BLaER1 (cell line): ENCODE measurements around the gene VIPR2.
"Not testable (repeated sequence)": the region's sequence is repeated elsewhere in the genome, so short reads cannot be mapped to it uniquely, and the experiment has no call there.

ENCODE experiments used
- H3K27ac ChIP-seq: shearing (Covaris generic); formaldehyde crosslinking; 2 replicates; pipeline ENCODE4 v1.8.1; 2022
- H3K27me3 ChIP-seq: shearing (Covaris generic); formaldehyde crosslinking; 2 replicates; pipeline ENCODE4 v1.8.1; 2022
- H3K36me3 ChIP-seq: shearing (Covaris generic); formaldehyde crosslinking; 2 replicates; pipeline ENCODE4 v1.8.1; 2022
- H3K4me1 ChIP-seq: shearing (Covaris generic); formaldehyde crosslinking; 2 replicates; pipeline ENCODE4 v1.8.1; 2022
- H3K4me2 ChIP-seq: shearing (Covaris generic); formaldehyde crosslinking; 2 replicates; pipeline ENCODE4 v1.8.1; 2022
- H3K4me3 ChIP-seq: shearing (Covaris generic); formaldehyde crosslinking; 2 replicates; pipeline ENCODE4 v1.8.1; 2022
- H3K9ac ChIP-seq: shearing (Covaris generic); formaldehyde crosslinking; 2 replicates; pipeline ENCODE4 v1.8.1; 2022
- H3K9me3 ChIP-seq: shearing (Covaris generic); formaldehyde crosslinking; 2 replicates; pipeline ENCODE4 v1.8.1; 2022
- H4K20me1 ChIP-seq: shearing (Covaris generic); formaldehyde crosslinking; 2 replicates; pipeline ENCODE4 v1.8.1; 2022
- Cebpa-rat ChIP-seq: shearing (Covaris generic); IDR thresholded peaks from 2 replicates; pipeline ENCODE4 v1.8.1; 2022

The VIPR2 gene, protein sequence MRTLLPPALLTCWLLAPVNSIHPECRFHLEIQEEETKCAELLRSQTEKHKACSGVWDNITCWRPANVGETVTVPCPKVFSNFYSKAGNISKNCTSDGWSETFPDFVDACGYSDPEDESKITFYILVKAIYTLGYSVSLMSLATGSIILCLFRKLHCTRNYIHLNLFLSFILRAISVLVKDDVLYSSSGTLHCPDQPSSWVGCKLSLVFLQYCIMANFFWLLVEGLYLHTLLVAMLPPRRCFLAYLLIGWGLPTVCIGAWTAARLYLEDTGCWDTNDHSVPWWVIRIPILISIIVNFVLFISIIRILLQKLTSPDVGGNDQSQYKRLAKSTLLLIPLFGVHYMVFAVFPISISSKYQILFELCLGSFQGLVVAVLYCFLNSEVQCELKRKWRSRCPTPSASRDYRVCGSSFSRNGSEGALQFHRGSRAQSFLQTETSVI

DNA sequence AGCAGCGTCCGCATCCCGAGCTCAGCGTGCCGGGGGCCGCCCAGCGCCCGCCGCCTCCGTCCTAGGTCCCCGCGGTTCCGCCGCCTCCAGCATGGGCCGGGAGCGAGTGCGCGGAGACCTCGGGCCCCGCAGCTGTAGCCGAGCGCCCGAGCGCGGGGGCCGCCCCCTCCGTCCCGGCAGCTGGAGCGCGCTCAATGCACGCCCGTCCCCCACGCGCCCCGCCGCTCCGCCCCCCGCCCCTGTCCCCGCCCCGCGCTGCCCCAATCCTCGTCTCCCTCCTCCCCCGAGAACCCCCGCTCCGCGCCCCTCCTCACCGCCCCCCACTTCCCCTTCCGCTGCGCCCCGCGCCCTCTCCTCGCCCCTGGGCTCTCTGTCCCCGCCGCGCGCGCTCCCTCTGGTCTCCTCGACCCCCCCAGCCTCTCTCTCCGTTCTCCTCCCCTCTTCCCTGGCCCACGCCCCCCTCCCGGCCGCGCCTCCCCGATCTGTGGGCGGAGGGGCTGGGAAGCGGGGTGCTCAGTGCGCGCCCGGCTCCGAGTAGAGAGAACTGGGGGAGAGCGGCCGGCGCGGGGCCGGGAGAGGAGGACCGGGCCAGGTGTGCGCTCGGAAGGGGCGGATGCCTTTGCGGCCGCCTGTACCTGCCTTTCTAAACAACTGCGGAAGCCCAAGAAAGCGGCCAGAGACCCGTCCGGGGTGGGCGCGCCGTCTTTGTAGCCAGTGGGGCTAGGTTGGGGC lies at the start of gene VIPR2:
Gene VIPR2 (minus strand): TSS at position 110 of the 732 bp plus-strand sequence. CDS start 96 bp downstream, at position 14.
- Histone ChIP-seq H3K4me2 (peak within 1 kb of the TSS; percentile 93), H3K27me3 (peaks cover 65% of the 10 kb centered on the region), H3K27ac (no peak within 1 kb of the TSS), H3K9ac (no peak within 1 kb of the TSS), H3K9me3 (peaks cover 10% of the 10 kb centered on the region), H3K4me3 (peak within 1 kb of the TSS; percentile 67), H3K4me1 (peaks cover 21% of the 10 kb centered on the region), H4K20me1 (peaks cover 33% of the 10 kb centered on the region), H3K36me3 (no peaks in the 10 kb centered on the region)
- TF ChIP-seq Cebpa-rat, result no peak

DNA sequence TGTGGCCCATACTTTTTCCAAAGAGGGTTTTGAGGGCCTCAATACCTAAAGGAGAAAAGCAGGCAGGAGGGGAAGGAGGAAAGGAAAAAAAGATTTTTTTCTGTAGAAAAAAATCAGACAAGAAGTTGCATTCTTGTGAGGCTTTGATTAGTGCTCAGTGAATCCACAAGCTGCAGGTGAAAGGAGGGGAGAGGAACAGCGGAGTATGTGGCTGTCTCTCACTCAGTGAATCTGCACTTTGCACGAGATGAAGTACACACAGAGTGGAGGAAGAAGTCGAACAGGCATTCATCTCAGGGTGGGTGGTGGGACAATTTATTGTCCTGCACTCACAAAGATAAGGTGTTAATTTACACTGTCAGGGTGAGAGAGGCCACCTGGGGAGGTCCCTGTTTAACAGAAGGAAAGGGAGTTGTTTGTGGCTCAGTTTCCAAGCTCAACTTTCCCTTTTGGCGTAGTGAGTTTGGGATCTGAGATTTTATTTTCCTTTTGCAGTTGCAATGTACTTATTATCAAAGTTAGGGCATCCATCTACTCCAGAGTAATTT lies 49.0 kb upstream of the VIPR2 start:
- no peak overlapping the region for H3K4me3 ChIP-seq
- peak overlapping the region; percentile 77 for H3K4me2 ChIP-seq
- H3K27me3 ChIP-seq, result no peaks in the 10 kb centered on the region
- no peaks in the 10 kb centered on the region for H3K36me3 ChIP-seq
- H3K9ac ChIP-seq, result no peak overlapping the region; the same call in 1 of the 2 replicates
- no peaks in the 10 kb centered on the region for H4K20me1 ChIP-seq
- peaks cover 86% of the 10 kb centered on the region for H3K4me1 ChIP-seq
- no peaks in the 10 kb centered on the region; the same call in 1 of the 2 replicates for H3K9me3 ChIP-seq
- H3K27ac ChIP-seq, result no peak overlapping the region
- TF ChIP-seq Cebpa-rat, result no peak

DNA sequence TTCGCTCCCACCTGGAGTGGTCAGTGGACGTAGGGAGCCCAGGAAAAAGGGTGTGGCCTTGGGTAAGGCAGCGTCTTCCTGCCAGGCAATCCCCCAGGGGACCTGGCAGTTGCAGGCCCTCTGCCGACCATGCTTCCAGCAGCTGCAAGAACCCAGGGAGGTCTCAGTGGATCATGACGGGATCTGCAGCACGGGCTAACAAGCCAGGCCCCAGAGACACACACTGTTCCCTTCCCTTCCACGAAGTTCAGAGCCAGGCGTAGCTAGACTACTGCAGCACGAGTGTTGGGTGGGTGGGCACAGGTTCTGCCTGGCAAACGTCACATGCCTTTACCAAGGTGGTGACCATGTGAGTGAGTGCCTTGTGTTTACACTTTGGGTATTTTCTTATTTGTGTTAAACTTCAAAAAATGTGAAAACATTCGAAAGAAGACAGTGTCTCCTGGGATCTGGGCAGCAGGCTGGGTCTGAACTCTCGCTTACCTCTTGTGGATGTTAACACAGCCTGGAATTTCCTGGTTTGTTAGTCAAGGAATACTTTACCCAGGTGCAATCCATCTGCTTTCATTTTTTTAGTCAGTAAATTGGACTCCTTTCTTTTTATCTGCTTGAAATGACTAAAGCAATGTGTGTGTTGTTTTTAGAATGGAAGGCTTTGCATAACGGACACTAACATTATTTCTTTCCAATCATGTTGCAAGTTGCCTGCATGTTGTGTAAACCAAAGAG lies 48.2 kb upstream of the VIPR2 start:
- peak overlapping the region; percentile 77 for H3K4me2 ChIP-seq
- H3K27me3 ChIP-seq, result no peaks in the 10 kb centered on the region
- H3K27ac ChIP-seq, result 0 out of 2 replicates have a peak overlapping the region, but pooled peaks have one; percentile 34
- H4K20me1 ChIP-seq, result no peaks in the 10 kb centered on the region
- no peak overlapping the region for H3K4me3 ChIP-seq
- H3K9me3 ChIP-seq, result peaks cover 6% of the 10 kb centered on the region; the same call in 1 of the 2 replicates
- no peak for TF ChIP-seq Cebpa-rat
- peaks cover 79% of the 10 kb centered on the region for H3K4me1 ChIP-seq
- no peaks in the 10 kb centered on the region for H3K36me3 ChIP-seq
- H3K9ac ChIP-seq, result no peak overlapping the region

DNA sequence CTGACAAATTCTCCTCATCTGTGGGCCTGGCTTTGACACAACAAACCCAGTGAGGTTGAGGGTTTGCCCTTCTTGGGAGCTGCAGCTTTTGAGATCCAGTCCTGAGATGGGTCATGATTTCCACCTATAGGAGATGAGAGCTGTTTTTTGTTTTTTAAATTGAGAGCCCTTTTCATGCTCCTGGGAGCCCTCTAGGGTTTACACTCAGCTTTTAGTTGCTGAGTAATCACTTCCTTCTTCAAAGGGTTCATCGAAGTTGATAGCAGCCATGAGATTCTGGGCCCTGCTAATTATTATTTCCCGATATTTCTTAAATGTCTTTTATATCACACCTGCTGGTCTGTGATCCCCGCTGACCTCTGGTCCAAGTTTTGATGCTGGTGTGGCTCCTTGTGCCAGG lies 47.3 kb upstream of the VIPR2 start:
- Histone ChIP-seq H3K4me3 (no peak overlapping the region), H4K20me1 (no peaks in the 10 kb centered on the region), H3K4me2 (peak overlapping the region; percentile 77), H3K27ac (peak overlapping the region; percentile 62), H3K9me3 (peaks cover 11% of the 10 kb centered on the region), H3K9ac (no peak overlapping the region), H3K36me3 (no peaks in the 10 kb centered on the region), H3K4me1 (peaks cover 70% of the 10 kb centered on the region), H3K27me3 (no peaks in the 10 kb centered on the region)
- TF ChIP-seq Cebpa-rat, result no peak

DNA sequence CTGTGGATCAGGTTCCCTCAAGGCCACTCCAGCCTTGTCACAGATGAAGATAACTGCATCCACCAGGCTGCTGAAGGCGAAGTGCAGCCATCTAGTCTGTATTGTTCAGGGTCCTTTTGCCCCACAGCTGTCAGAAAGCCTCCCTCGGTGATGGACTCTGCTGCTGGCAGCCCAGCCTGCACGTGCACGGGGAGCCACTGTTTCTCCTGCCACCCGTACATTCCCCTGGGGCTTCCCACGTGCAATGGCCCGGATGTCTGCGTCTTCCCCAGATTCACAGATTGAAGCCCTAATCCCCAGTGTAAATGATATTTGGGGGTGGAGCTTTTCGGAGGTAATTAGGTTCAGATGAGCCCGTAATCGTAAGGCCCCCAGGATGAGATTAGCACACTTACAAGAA lies 46.6 kb upstream of the VIPR2 start:
- no peak for TF ChIP-seq Cebpa-rat
- no peaks in the 10 kb centered on the region for H4K20me1 ChIP-seq
- H3K9ac ChIP-seq, result peak overlapping the region; percentile 23; the same call in 1 of the 2 replicates
- H3K4me2 ChIP-seq, result peak overlapping the region; percentile 77
- H3K9me3 ChIP-seq, result peaks cover 19% of the 10 kb centered on the region
- H3K36me3 ChIP-seq, result no peaks in the 10 kb centered on the region
- no peaks in the 10 kb centered on the region for H3K27me3 ChIP-seq
- H3K4me1 ChIP-seq, result peaks cover 62% of the 10 kb centered on the region
- peak overlapping the region; percentile 23; the same call in 1 of the 2 replicates for H3K4me3 ChIP-seq
- peak overlapping the region; percentile 62 for H3K27ac ChIP-seq

DNA sequence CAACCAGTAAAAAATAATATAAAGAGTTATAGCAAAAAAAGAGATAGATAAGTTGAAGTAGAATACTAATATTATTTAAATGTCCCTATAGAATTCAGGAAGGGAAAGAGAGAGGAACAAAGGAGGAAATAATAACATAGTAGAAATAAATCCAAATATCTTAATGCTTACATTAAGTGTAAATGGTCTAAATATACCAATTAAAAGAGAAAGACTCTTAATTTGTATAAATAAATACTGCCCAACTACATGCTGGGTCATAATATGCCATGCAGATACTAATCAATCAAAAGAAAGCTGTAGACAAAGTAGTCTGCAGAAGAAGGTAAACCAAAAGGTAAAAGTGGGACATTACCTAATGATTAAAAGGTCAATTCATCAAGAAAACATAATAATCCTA lies 43.3 kb upstream of the VIPR2 start:
- Histone ChIP-seq H3K36me3 (no peaks in the 10 kb centered on the region), H3K4me1 (peaks cover 31% of the 10 kb centered on the region), H3K9me3 (peaks cover 47% of the 10 kb centered on the region), H3K4me2 (no peak overlapping the region), H4K20me1 (no peaks in the 10 kb centered on the region), H3K27ac (no peak overlapping the region), H3K9ac (no peak overlapping the region), H3K27me3 (no peaks in the 10 kb centered on the region), H3K4me3 (no peak overlapping the region)
- no peak for TF ChIP-seq Cebpa-rat

DNA sequence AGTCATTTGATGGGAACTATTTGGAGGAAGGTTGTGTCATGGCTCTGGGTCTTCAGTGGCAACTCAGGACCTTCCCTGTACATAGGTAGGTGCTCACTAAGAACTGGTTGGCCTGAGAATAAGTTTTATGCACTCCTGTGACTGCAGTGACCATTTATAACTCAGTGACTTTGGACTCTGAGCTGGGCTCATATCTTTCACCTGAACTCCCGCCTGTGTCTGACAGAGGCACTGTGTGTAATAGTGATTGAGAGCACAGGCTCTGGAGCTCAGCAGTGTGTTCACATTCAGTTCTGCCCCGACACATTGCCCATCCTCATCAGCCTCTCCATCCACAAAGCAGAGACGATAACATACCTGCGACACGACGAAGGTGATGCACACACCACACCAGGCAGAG lies 34.6 kb upstream of the VIPR2 start:
- no peaks in the 10 kb centered on the region for H3K27me3 ChIP-seq
- H3K4me2 ChIP-seq, result no peak overlapping the region
- peaks cover 11% of the 10 kb centered on the region; the same call in 1 of the 2 replicates for H3K4me1 ChIP-seq
- no peak overlapping the region for H3K27ac ChIP-seq
- no peak overlapping the region for H3K4me3 ChIP-seq
- no peaks in the 10 kb centered on the region for H3K36me3 ChIP-seq
- no peaks in the 10 kb centered on the region for H4K20me1 ChIP-seq
- no peak overlapping the region for H3K9ac ChIP-seq
- H3K9me3 ChIP-seq, result peaks cover 88% of the 10 kb centered on the region
- TF ChIP-seq Cebpa-rat, result no peak

DNA sequence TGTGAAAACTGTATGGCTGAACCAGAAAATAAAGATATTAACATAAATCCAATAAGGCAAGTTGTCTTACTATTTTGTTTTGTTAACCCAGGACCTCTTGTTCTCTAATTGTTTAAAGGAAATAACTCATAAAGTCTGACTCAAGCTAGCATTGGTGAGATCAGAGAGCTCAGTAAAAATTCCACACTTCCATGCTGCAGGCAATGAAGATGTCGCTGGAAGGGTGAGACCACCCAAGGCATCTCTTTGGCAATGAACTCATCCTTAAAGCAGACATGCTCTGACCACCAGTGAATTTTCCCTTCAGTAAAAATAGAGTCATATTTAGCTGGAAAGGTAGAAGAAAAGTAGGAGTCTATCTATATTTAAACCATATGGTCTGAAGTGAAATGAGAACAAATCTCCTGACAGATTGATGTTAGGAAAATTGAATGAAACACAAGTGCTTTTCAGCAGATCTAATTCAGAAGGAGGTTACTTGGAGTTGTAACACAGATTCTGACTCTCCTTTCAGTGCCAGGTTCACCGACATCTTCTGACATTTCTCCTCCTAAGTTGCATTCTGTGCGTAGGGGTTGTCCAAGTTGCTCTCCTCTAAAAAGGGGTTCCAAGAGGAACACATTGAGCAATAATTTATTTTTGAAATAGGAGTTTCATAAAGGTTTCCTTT lies 32.8 kb upstream of the VIPR2 start:
- no peak overlapping the region for H3K27ac ChIP-seq
- no peak overlapping the region for H3K9ac ChIP-seq
- H3K4me1 ChIP-seq, result peaks cover 11% of the 10 kb centered on the region; the same call in 1 of the 2 replicates
- no peak overlapping the region for H3K4me3 ChIP-seq
- TF ChIP-seq Cebpa-rat, result no peak
- no peaks in the 10 kb centered on the region for H4K20me1 ChIP-seq
- H3K9me3 ChIP-seq, result peaks cover 94% of the 10 kb centered on the region
- H3K36me3 ChIP-seq, result no peaks in the 10 kb centered on the region
- no peak overlapping the region for H3K4me2 ChIP-seq
- no peaks in the 10 kb centered on the region for H3K27me3 ChIP-seq

DNA sequence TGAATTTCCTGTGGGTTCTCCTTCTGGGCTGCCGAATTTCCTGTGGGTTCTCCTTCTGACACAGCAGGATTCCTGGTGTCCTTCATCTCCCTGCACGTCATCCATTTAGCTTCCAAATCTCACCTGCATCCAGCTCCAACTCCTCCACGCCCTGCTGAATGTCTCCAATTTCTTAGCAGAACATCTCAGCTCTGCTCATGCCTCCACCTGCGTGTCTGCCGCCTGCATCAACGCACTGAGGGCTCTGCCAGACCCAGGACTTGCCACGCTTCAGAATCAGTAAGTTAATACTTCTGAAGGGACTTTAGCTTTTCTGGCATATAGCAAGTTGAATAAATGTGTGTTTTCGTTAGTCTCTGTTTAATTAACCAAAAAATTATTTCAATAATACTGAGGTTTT lies 31.1 kb upstream of the VIPR2 start:
- Histone ChIP-seq H3K9ac (no peak overlapping the region), H4K20me1 (no peaks in the 10 kb centered on the region), H3K27ac (peak overlapping the region; percentile 71), H3K4me2 (no peak overlapping the region), H3K27me3 (no peaks in the 10 kb centered on the region), H3K36me3 (no peaks in the 10 kb centered on the region), H3K4me3 (no peak overlapping the region), H3K9me3 (peaks cover 91% of the 10 kb centered on the region), H3K4me1 (peaks cover 11% of the 10 kb centered on the region; the same call in 1 of the 2 replicates)
- TF ChIP-seq Cebpa-rat, result no peak

DNA sequence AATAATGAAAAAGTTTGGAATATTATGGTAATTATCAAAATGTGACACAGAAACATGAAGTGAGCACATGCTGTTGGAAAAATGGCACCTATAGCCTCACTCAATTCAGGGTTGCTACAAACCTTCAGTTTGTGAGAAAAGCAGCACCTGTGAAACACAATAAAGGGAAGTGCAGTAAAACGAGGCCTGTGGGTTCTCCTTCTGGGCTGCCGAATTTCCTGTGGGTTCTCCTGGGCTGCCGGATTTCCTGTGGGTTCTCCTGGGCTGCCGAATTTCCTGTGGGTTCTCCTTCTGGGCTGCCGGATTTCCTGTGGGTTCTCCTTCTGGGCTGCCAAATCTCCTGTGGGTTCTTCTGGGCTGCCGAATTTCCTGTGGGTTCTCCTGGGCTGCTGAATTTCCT lies 30.4 kb upstream of the VIPR2 start:
- H3K9ac ChIP-seq, H4K20me1 ChIP-seq, H3K4me3 ChIP-seq, H3K36me3 ChIP-seq, H3K4me2 ChIP-seq, H3K27me3 ChIP-seq: not testable (repeated sequence)
- H3K9me3 ChIP-seq, result peaks cover 91% of the 10 kb centered on the region
- H3K4me1 ChIP-seq, result peaks cover 11% of the 10 kb centered on the region; the same call in 1 of the 2 replicates
- peak overlapping the region; percentile 74 for H3K27ac ChIP-seq
